A549 (cell line): ENCODE data around the gene HOXB7.

Source experiments
- POLR2A ChIP-seq: IDR thresholded peaks from 2 replicates; pipeline ENCODE4 v1.6.1; 2012; ENCODE audit warnings: mild to moderate bottlenecking, low read length
- TF ChIP-seq, protein P1 (sequence below): fragments of >200 bp; sonication (Bioruptor Twin); formaldehyde crosslinking; IDR thresholded peaks from 3 replicates; pipeline ENCODE4 v1.5.1; 2016

DNA sequence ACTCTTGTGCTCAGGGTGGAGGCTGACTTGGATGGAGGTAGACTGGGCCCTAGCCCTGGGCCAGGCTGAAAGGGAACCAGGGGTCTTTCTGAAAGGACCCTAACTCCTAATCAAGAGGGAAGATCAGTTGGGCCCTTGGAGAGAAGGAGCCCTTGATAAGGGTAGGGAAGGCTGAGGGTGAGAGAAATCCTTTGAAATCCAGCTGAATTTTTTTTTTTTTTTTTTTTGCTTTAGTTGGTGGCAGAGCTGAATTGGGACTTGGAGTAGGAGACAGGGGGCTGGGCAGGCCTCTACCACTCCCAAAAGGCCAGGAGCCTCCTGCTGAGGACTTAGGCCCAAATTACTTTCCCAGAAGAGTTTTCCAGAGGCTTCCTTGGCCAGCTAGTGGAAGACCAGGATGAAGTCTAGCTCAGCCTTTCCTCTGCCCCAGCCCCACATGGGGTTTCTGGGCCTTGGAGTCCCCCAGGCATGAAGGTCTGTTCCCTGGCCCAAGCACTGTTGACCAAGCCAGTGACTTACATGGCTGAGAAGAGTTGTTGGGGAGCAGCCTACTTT is 20.1 kb downstream of the HOXB7 start:
- TF ChIP-seq POLR2A = no peak
- TF ChIP-seq, protein P1, sequence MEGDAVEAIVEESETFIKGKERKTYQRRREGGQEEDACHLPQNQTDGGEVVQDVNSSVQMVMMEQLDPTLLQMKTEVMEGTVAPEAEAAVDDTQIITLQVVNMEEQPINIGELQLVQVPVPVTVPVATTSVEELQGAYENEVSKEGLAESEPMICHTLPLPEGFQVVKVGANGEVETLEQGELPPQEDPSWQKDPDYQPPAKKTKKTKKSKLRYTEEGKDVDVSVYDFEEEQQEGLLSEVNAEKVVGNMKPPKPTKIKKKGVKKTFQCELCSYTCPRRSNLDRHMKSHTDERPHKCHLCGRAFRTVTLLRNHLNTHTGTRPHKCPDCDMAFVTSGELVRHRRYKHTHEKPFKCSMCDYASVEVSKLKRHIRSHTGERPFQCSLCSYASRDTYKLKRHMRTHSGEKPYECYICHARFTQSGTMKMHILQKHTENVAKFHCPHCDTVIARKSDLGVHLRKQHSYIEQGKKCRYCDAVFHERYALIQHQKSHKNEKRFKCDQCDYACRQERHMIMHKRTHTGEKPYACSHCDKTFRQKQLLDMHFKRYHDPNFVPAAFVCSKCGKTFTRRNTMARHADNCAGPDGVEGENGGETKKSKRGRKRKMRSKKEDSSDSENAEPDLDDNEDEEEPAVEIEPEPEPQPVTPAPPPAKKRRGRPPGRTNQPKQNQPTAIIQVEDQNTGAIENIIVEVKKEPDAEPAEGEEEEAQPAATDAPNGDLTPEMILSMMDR = no peak
